ENCODE measurements around the gene PUM1.

PUM1 gene

DNA sequence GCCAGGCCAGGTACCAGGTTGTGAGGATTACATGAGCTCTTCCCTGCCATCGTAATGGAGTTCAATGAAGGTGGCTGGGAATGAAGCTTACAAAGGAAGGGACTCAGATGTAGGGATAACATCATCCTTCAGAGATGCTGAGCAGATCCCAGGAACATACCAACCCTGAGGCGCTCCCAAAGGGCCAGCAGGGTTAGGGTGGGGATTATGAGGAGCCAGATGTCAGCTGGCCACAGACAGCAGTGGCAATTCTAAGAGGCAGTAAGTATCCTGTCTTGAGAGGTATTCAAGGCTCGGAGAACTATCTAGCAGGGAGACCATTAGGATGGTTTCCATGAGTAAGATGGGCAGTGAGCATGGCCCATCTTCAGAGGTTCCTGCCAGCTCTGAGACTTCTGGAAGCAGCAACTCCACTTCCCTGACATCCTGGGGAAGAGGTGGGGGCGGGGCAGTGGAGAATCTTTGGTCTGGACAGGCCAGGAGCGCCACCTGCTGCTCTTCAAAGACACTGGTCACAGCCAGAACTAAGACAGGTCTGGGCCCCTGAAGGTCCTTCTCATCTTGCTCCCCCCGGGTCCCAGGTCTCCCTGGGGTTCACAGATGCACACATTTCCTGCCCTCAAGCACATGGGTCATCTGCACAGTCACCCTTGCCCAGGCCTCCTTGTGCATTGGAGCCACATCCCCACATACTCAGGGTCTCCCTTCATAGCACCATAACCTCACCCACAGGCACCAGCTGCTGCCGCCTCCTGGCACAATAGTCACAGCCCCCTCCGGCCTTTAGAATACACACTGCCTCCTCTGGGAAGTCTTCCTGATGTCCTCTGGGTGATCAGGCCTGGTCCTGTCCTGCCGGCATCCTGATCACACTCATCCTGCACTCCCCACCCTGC, 154.2 kb downstream of the PUM1 start:
- Histone ChIP-seq H3K27ac (ENCODE audit: low read depth in 2 of 2, low read length in 2 of 2) (no peak overlapping the region), H3K36me3 (ENCODE audit: control insufficient read depth in 2 of 2, insufficient read depth in 2 of 2, low read length in 2 of 2) (no peaks in the 10 kb centered on the region), H3K27me3 (ENCODE audit: control insufficient read depth in 2 of 2, insufficient read depth in 2 of 2, low read length in 2 of 2) (peaks cover 3 to 13% of the 10 kb centered on the region in 2 donors), H3K9me3 (ENCODE audit: control insufficient read depth in 2 of 2, low read length in 2 of 2) (no peaks in the 10 kb centered on the region), H3K4me1 (ENCODE audit: control insufficient read depth in 2 of 2, insufficient read depth in 2 of 2, low read length in 2 of 2) (peaks cover 13 to 14% of the 10 kb centered on the region in 2 donors), H3K9ac (ENCODE audit: low read depth in 1 of 2, low read length in 2 of 2) (no peak overlapping the region), H3K4me3 (ENCODE audit: low read length in 2 of 2) (no peak overlapping the region)

DNA sequence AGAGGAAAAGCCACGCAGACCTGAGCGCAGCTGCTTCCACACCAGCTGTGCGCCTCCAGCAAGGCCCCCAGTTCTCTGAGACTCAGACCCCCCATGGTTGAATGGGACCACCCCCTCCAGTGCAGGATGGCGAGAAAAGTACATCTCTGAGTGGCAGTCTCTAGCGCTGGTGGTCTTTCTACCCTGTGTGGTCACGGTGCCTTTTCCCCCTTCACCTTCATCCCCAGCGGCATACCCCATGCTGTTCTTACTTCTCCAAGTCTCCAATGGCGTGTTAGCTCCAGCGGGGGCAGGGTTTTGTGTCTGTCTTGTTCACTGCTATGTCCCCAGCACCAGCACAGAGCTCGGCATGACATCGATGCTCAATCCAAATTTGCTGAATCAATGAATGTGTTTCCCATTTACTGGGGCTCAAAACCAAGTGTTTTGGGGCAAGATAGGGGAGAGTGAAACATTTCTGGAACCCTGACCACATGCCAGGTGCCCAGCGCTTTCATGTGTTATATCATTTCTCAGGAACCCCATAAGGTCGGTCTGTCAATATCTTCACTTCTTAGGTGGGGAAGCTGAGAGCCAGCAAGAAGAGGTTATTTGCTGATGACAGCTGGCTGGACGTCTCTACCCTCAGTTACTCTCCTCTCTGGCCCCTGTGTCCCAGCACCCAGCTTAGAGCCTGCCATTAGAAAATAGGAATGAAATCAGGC, 156.0 kb downstream of the PUM1 start:
- no peaks in the 10 kb centered on the region for H3K36me3 ChIP-seq (ENCODE audit: control insufficient read depth in 2 of 2, insufficient read depth in 2 of 2, low read length in 2 of 2)
- peak overlapping the region in 1 of 2 donors; percentile 13 for H3K27ac ChIP-seq (ENCODE audit: low read depth in 2 of 2, low read length in 2 of 2)
- H3K9me3 ChIP-seq (ENCODE audit: control insufficient read depth in 2 of 2, low read length in 2 of 2) = no peaks in the 10 kb centered on the region
- peak overlapping the region; percentile 52 to 60 for H3K4me3 ChIP-seq (ENCODE audit: low read length in 2 of 2)
- peaks cover 3 to 13% of the 10 kb centered on the region in 2 donors for H3K27me3 ChIP-seq (ENCODE audit: control insufficient read depth in 2 of 2, insufficient read depth in 2 of 2, low read length in 2 of 2)
- H3K9ac ChIP-seq (ENCODE audit: low read depth in 1 of 2, low read length in 2 of 2) = peak overlapping the region; percentile 32 to 55
- H3K4me1 ChIP-seq (ENCODE audit: control insufficient read depth in 2 of 2, insufficient read depth in 2 of 2, low read length in 2 of 2) = peaks cover 13 to 14% of the 10 kb centered on the region in 2 donors

DNA sequence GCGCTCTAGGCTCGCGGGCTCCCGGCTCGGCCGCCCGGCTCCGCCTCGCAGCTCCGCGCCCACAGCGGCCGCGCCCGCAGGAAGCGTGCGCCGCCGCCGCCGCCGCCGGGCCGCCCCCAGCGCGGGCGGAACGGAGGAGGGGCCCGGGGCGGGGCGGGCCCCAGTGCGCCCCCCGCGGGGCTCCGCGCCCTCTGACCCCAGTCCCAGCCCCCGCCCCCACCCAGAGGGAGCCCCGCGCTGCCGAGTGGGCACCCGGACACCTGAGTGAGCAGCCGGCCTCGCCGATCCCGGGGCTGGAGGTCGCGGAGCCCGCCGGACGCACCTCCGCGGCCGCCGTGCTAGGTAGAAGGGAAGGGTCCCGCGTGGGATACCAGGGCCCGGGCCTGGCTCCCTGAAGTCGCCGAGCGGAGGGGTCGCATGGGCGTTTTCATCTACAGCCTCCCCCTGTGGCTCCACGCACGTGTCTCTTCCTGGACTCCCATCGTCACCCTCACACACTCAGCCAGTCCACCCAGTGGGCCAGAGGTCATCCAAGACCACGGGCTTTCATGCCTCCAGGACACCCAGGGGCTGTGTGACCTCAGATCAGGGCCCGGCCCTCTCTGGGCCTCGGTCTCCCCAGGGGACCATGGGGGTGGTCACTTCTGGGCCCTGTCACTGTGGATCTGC, 156.7 kb downstream of the PUM1 start, which contains the start of gene SDC3:
Gene SDC3, minus strand, starts transcription at position 63 of the 669 bp plus-strand sequence. CDS start 172 bp downstream, outside the sequence.
- H3K4me1 ChIP-seq (ENCODE audit: control insufficient read depth in 2 of 2, insufficient read depth in 2 of 2, low read length in 2 of 2) = peaks cover 13 to 14% of the 10 kb centered on the region in 2 donors
- no peaks in the 10 kb centered on the region for H3K9me3 ChIP-seq (ENCODE audit: control insufficient read depth in 2 of 2, low read length in 2 of 2)
- peak within 1 kb of the TSS in 1 of 2 donors; percentile 13 for H3K27ac ChIP-seq (ENCODE audit: low read depth in 2 of 2, low read length in 2 of 2)
- H3K36me3 ChIP-seq (ENCODE audit: control insufficient read depth in 2 of 2, insufficient read depth in 2 of 2, low read length in 2 of 2) = no peaks in the 10 kb centered on the region
- peak within 1 kb of the TSS; percentile 52 to 67 for H3K4me3 ChIP-seq (ENCODE audit: low read length in 2 of 2)
- peaks cover 3 to 13% of the 10 kb centered on the region in 2 donors for H3K27me3 ChIP-seq (ENCODE audit: control insufficient read depth in 2 of 2, insufficient read depth in 2 of 2, low read length in 2 of 2)
- peak within 1 kb of the TSS; percentile 32 to 55 for H3K9ac ChIP-seq (ENCODE audit: low read depth in 1 of 2, low read length in 2 of 2)

DNA sequence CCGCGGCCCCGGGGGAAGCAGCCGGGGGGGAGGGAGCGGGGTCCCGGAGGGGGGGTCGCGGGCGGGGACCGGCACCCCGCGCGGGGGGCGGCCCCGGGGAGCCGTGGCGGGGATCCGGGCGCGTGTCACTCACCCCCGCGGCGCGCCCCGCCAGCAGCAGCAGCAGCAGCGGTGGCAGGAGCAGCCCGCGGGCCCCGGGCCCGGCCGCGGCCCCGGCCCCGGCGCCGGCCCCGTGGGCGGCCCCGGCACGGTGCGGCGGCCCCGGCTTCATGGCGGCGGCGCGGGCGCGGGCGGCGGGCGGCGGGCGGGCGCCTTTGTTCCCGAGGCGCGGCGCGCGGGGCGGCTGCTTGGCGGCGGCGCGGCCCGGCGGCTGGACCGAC, 157.2 kb downstream of the PUM1 start:
- Histone ChIP-seq H3K9me3 (ENCODE audit: control insufficient read depth in 2 of 2, low read length in 2 of 2) (no peaks in the 10 kb centered on the region), H3K9ac (ENCODE audit: low read depth in 1 of 2, low read length in 2 of 2) (no peak overlapping the region), H3K4me1 (ENCODE audit: control insufficient read depth in 2 of 2, insufficient read depth in 2 of 2, low read length in 2 of 2) (peaks cover 13 to 14% of the 10 kb centered on the region in 2 donors)

DNA sequence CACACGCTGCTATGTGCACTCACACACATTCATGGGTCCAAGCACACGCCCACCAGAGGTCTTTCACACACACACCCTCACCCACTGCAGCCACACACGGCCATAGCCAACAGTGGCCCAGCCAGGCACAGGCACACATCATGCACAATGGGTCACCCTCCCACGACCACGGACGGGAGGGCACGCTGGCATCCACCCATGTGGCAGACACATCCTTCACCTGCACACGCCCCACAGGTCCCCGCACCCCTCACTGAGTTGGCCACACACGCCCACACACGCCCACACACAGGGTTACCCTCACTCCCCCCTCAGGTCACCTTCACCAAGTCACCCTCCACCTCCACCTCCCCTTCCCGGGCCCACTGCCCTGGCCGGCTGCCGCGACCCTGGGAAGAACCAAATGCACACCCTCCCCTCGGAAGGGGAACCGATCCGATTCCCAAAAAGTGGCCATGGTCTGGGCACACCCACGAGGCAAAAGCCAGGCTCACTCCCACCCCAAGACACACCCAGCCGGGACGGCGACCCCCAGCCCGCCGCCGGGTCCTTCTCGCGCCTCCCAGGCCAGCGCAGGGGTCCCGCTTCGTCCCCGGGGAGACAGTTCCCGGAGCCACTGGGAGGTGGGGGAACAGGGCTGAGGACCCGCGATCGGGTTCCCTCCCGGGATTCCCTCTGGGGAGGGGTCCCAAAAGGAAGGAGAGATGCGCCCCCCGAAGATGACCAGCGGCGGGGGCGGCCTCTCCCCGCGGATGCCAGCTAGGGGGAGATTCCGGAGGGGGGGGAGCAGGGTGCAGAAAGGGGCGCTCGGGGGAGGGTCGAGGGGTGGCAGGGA, 157.8 kb downstream of the PUM1 start:
- H3K4me3 ChIP-seq (ENCODE audit: low read length in 2 of 2) = peak overlapping the region; percentile 37 to 67

More for the DNA sequence above, 157.2 kb downstream of the PUM1 start:
- no peak overlapping the region for H3K27ac ChIP-seq (ENCODE audit: low read depth in 2 of 2, low read length in 2 of 2)
- H3K4me3 ChIP-seq (ENCODE audit: low read length in 2 of 2) = no peak overlapping the region
- H3K36me3 ChIP-seq (ENCODE audit: control insufficient read depth in 2 of 2, insufficient read depth in 2 of 2, low read length in 2 of 2) = no peaks in the 10 kb centered on the region
- peaks cover 3 to 13% of the 10 kb centered on the region in 2 donors for H3K27me3 ChIP-seq (ENCODE audit: control insufficient read depth in 2 of 2, insufficient read depth in 2 of 2, low read length in 2 of 2)

DNA sequence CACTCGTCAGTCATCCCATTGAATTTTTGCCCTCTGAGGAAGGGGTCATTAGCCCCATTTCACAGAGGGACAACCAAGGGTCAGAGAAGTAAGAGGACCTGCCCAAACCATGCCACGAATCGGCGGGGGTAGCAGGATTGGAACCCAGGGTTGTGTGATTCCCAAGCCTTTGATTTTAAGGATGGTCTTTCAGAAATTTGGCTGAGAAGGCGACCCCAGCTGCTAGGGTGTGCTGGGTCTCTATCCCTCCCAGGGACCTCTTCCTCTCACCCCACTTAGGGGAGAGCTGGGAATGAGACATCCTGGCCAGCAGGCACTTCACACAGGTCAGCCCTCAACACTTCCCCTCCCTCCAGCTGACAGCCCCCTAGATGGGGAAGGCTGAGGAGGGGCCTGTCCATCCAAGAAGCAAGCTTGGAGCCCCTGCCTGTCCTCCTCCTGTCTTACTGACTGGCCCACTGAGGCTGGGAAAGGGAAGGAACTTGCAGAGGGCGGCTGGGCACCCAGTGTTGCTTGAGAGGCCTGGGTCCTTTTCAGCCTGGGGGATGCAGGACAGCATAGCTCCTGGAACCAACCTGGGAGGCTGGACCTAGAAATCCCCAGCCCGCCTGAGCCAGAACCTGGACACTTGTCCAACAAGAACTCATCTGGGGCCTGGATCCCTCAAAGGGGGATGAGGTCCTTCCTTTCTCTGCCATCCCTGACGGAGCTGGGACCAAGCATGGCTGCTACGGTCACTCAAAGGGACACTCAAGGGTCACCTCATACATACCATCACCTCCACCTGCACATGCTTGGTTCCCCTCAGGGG, 158.7 kb downstream of the PUM1 start:
- H3K36me3 ChIP-seq (ENCODE audit: control insufficient read depth in 2 of 2, insufficient read depth in 2 of 2, low read length in 2 of 2) = no peaks in the 10 kb centered on the region
- H3K9me3 ChIP-seq (ENCODE audit: control insufficient read depth in 2 of 2, low read length in 2 of 2) = no peaks in the 10 kb centered on the region
- H3K4me1 ChIP-seq (ENCODE audit: control insufficient read depth in 2 of 2, insufficient read depth in 2 of 2, low read length in 2 of 2) = peaks cover 13 to 21% of the 10 kb centered on the region in 2 donors
- H3K9ac ChIP-seq (ENCODE audit: low read depth in 1 of 2, low read length in 2 of 2) = peak overlapping the region; percentile 16 to 20
- H3K4me3 ChIP-seq (ENCODE audit: low read length in 2 of 2) = peak overlapping the region; percentile 37 to 67
- H3K27ac ChIP-seq (ENCODE audit: low read depth in 2 of 2, low read length in 2 of 2) = no peak overlapping the region
- peaks cover 3 to 13% of the 10 kb centered on the region in 2 donors for H3K27me3 ChIP-seq (ENCODE audit: control insufficient read depth in 2 of 2, insufficient read depth in 2 of 2, low read length in 2 of 2)

More for the DNA sequence above, 157.8 kb downstream of the PUM1 start:
- Histone ChIP-seq H3K4me1 (ENCODE audit: control insufficient read depth in 2 of 2, insufficient read depth in 2 of 2, low read length in 2 of 2) (peaks cover 13 to 14% of the 10 kb centered on the region in 2 donors), H3K27ac (ENCODE audit: low read depth in 2 of 2, low read length in 2 of 2) (no peak overlapping the region), H3K36me3 (ENCODE audit: control insufficient read depth in 2 of 2, insufficient read depth in 2 of 2, low read length in 2 of 2) (no peaks in the 10 kb centered on the region), H3K9me3 (ENCODE audit: control insufficient read depth in 2 of 2, low read length in 2 of 2) (no peaks in the 10 kb centered on the region), H3K9ac (ENCODE audit: low read depth in 1 of 2, low read length in 2 of 2) (peak overlapping the region; percentile 16 to 20), H3K27me3 (ENCODE audit: control insufficient read depth in 2 of 2, insufficient read depth in 2 of 2, low read length in 2 of 2) (peaks cover 3 to 13% of the 10 kb centered on the region in 2 donors)

DNA sequence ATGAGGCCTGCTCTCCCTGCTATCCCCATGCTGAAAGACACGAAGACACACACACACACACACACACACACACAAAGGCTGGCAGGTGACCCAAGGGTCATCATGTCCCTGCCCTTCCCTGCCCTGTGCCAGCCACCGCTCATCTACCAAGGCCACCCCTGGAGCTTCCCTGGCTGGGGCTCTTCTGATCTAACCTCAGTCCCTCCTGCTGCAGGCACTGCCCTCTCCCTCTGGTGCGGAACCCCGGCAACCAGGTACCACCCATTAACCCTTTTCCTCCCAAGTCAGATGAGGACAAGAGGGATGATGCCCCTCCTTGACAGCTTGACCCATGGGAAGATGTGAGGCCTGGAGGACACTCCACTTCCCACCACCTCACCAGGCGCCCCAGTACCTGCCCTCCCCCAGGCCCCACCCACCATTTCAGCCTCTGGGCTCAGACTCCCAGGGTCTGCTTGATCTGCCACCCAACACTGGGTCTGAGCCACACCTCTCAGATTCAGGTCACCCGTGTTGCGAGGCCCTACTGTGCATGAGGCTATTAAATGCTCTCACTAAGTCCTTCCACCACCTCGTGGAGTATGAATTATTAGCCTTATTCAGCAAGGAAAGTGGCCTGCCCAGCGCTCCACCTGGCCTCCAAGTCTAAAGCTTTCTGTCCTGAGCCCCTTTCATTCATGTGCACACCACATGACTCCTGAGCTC, 159.4 kb downstream of the PUM1 start:
- H3K27ac ChIP-seq (ENCODE audit: low read depth in 2 of 2, low read length in 2 of 2) = no peak overlapping the region
- H3K9me3 ChIP-seq (ENCODE audit: control insufficient read depth in 2 of 2, low read length in 2 of 2) = no peaks in the 10 kb centered on the region
- peaks cover 13 to 23% of the 10 kb centered on the region in 2 donors for H3K4me1 ChIP-seq (ENCODE audit: control insufficient read depth in 2 of 2, insufficient read depth in 2 of 2, low read length in 2 of 2)
- H3K27me3 ChIP-seq (ENCODE audit: control insufficient read depth in 2 of 2, insufficient read depth in 2 of 2, low read length in 2 of 2) = peaks cover 3 to 13% of the 10 kb centered on the region in 2 donors
- no peak overlapping the region for H3K9ac ChIP-seq (ENCODE audit: low read depth in 1 of 2, low read length in 2 of 2)
- no peak overlapping the region for H3K4me3 ChIP-seq (ENCODE audit: low read length in 2 of 2)
- no peaks in the 10 kb centered on the region for H3K36me3 ChIP-seq (ENCODE audit: control insufficient read depth in 2 of 2, insufficient read depth in 2 of 2, low read length in 2 of 2)

DNA sequence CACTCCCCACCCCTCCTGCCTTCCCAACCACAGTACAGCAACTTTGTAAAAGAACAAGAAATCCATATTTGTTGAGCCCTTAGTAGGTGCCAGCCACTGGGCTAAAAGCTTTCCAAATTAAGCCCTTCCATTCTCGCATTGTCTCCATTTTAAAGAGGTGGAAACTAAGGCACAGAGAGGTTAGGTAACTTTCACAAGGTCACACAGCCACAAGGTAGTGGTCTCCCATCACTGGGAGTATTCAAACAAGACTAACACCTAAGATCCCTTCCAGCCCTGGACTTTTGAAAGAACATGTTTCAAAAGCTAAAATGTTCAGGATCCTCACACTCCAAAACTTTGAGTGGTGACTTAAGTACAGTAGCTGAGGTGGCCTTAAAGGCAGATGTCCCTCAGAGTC, 160.1 kb downstream of the PUM1 start:
- H3K4me3 ChIP-seq (ENCODE audit: low read length in 2 of 2) = no peak overlapping the region
- no peak overlapping the region for H3K27ac ChIP-seq (ENCODE audit: low read depth in 2 of 2, low read length in 2 of 2)
- no peak overlapping the region for H3K9ac ChIP-seq (ENCODE audit: low read depth in 1 of 2, low read length in 2 of 2)
- H3K27me3 ChIP-seq (ENCODE audit: control insufficient read depth in 2 of 2, insufficient read depth in 2 of 2, low read length in 2 of 2) = peaks cover 3 to 13% of the 10 kb centered on the region in 2 donors
- no peaks in the 10 kb centered on the region for H3K36me3 ChIP-seq (ENCODE audit: control insufficient read depth in 2 of 2, insufficient read depth in 2 of 2, low read length in 2 of 2)
- peaks cover 13 to 21% of the 10 kb centered on the region in 2 donors for H3K4me1 ChIP-seq (ENCODE audit: control insufficient read depth in 2 of 2, insufficient read depth in 2 of 2, low read length in 2 of 2)
- H3K9me3 ChIP-seq (ENCODE audit: control insufficient read depth in 2 of 2, low read length in 2 of 2) = no peaks in the 10 kb centered on the region

All from mucosa of rectum (tissue), 2 donors.